NOMO-1 treated with dmso at 0.1 percent for 144 hours (cell line): ENCODE data around the gene INPP5B.

Experiments
- DNase-seq: peaks from one replicate; lab custom pipeline; 2025; ENCODE audit not compliant: unreplicated experiment; lab: John Stamatoyannopoulos, UW

The INPP5B gene

DNA sequence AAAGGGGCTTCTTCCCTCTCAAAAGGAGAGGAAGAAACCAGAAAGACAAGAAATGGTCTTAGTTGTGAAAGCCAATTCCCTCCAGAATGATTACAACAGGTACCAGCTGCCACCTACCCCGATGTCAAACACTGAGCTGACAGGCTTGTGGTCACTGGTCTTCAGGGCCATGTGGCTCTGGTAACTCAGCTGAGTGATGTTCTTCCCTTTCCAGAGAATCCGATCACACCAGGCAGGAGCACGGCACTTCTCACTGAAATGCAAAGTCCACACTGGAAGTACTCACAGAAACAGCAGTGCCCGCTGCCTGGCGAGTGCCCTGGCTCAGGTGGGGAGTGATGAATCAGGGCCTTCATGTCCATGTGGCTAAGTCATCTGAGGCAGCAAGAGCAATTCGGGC, 68.8 kb downstream of the INPP5B start:
- no peak for DNase-seq

DNA sequence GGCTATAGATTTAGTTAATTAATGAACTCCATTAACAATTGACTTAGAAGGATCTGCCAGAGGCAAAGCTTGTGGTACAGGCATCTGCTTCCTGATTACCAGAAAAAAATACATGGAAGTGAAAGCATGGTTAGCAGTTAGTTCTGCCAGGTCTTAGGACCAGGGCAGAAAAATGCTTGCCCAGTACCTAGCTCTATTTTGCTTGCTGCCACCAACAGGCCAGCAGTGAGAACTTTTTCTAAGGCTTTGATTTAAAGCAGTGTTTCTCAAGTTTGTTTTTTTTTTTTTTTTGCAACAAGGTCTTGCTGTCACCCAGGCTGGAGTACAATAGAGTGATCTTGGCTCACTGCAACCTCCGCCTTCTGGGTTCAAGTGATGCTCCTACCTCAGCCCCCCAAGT, 71.0 kb downstream of the INPP5B start:
- DNase-seq = no peak

DNA sequence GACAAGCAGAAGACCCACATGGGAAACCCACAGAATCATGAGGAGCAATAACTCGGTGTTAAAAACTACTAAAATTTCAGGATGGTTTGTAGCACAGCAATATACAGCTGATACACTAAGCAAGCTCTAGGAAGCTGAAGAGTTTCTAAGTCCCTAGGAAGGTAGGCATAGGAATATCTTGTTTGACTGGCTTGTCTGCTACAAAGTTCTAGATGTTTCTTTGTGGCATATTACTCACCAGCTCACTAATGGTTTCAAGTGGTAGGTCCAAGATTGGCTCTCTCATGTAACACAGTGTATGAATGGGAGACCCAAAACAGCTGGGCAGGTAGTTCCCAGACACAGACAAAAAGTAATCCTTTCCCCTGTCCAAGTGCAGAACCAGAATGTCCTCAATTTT, 74.2 kb downstream of the INPP5B start:
- DNase-seq = no peak

DNA sequence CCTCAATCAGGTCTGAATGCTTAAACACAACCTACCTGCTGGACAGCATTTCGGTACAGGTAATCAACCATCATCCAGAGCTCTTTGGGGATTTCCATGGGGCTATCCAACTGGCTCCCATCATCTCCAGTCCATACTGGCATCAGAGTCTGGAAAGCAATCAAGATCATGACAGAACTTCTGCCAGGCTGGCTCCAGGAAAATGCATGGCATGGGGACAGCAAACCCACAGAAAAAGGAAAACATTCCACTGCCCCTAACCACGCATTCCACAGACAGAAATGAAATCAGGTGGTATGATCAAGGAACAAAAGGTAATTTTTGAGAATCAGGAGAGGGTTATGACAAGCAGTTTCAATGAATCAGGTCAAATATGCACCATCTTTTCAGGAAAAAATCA, 78.4 kb downstream of the INPP5B start:
- DNase-seq = no peak

DNA sequence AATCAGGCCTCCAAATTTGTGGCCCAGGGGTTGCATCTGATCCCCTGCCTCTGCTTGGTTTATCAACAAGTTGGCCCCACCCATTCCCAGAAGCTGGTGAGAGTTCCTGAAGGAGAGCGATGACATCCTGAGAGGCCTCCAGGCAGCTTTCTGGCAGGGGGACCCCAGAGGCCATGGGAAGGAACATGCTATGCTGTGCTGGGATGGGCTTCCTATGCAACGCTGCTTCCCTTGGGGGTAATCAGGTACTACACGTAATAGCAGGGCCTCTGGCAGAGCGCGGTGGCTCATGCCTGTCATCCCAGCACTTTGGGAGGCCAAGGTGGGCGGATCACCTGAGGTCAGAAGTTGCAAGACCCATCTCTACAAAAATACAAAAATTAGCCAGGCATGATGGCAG, 79.1 kb downstream of the INPP5B start:
- no peak for DNase-seq

DNA sequence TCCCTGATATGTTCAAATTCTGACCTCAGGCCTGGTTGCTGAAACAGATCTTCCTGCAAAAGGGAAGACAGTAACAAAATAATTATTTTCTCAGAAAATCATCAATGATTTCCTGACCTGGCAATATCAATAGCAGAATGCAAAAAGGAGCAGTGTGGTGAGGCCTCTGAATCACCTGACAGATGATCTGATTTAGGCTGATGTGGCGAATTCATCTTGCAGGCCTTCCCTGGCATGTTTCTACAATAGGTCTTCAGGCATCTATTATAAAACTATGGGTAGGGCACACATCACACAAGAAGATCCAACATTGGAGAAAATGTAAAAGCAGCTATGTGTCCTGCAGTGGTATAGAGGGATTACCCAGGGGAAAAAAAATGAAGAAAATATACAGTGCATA, 80.4 kb downstream of the INPP5B start:
- no peak for DNase-seq

DNA sequence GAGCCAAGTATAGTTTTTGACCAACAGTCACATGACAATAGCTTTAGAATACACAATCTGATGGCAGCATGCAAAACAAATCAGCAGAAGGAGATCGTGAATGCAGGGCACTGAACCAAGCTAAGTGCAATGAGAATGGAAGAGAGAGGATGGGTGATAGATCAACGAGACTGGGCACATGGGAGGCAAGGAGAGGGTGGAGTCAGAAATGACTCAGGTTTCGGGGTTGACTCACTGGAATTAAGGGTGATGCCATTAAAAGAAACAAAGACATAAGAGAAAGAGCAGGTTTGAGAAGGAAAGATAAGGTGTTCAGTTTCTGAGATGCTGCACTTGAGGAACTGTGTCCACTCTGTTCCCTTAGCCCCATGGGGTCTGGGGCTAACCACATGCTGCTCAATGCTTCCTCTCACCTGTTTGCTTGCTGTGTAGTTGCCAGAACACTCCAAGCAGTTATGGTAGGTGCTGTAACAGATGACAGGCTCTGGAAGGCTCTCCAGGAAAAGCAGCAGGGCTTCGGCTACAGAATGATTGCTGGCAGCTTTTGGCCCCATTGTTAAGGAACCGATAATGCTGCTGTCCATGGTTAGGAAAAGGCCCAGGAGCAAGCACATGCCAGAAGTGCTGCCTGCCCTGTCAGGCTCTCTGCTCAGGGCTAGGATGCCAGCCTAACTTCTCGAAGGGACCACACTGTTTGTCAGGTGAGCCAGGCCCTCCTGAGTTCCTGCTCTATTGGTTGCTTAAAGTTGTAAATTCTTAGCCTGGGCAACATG, 81.3 kb downstream of the INPP5B start:
- no peak for DNase-seq

DNA sequence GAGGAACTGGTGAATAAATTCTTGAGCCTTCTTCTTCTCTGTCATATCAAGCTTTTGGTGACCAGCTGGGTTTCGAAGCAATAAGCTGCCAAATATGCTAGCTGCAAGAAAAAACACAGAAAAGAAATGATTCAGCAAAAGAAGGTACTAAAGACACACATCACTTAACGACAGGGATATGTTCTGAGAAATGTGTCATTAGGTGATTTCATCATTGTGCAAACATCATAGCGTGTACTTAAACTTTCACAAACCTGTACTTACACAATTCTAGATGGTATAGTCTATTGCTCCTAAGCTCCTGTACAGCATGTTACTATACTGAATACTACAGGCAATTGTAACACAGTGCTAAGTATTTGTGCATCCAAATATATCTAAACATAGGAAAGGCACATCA, 84.5 kb downstream of the INPP5B start:
- no peak for DNase-seq

DNA sequence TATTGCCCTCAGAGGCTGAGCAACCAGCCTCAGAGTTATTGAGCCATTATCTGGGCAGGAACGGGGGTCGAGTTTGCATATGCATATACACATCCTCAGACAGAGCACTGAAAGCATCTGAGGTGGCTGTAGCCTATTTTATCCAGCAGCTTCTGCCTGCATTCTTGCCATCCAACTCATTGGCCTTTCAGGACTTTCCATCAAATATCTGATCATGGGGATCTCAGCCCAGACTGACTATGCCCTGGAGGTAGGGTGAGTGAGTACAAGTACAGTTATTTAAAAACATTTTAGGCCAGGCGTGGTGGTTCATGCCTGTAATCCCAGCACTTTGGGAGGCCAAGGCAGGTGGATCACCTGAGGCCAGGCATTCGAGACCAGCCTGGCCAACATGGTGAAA, 85.7 kb downstream of the INPP5B start:
- no peak for DNase-seq

DNA sequence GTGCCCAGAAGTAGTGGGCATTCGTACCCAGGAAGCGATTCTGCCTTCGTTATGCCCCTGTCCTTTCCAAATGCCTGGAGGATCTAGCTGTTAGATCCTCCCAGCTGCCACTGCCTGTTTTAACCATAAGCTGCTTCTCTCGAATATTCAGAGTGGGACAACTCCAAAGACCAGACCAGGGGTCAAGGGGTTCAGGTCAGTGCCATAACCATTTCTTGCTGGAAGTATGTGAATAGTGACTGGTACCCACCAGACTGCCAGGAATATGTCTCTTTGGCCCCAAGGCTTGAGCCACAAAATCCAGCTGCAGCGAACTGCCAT, 86.5 kb downstream of the INPP5B start:
- no peak for DNase-seq

DNA sequence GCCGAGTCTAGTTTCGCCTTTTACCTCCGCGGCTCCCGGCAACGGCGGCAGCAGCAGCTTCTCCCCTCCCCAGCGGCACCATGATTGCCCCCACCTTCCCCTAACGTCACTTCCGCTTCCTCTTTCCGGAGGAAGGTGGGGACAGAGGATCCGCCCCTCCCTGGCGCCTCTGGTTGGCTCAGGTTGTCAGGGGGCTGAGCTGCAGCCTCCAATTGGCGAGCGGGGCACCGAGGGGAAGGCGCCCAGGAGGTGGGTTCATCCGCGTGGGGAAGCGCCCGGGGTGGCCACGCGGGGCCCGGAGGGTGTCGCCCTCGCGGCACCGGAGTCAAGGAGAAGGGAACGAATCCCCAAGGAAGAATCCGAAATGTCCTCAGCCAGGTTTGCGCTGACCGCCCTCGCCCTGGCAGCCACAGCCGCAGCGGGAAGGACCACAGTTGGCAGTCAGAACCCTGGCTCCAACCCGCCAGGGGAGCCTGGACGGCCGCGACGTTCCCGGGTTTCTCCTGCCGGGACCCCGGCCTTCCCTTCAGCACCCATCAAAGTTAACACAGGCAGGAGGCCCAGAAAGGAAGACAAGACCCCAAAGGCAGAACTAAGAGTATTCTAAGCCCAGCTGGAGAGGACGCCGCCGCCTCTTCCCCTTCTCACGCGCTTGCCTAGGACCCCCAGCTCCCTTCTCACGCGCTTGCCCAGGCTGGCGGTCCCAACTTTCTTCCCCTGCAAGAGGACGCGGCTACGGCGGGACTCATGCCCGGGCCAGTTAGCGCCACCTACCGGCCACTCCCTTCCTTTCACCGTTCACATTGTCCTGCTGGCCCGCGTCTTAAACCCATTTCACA, 87.1 kb downstream of the INPP5B start, which contains the start of gene MTF1:
Gene MTF1 (minus strand): TSS at position 86 of the 839 bp plus-strand sequence. CDS start 1,934 bp downstream, outside the sequence.
- DNase-seq = peak; percentile 95

DNA sequence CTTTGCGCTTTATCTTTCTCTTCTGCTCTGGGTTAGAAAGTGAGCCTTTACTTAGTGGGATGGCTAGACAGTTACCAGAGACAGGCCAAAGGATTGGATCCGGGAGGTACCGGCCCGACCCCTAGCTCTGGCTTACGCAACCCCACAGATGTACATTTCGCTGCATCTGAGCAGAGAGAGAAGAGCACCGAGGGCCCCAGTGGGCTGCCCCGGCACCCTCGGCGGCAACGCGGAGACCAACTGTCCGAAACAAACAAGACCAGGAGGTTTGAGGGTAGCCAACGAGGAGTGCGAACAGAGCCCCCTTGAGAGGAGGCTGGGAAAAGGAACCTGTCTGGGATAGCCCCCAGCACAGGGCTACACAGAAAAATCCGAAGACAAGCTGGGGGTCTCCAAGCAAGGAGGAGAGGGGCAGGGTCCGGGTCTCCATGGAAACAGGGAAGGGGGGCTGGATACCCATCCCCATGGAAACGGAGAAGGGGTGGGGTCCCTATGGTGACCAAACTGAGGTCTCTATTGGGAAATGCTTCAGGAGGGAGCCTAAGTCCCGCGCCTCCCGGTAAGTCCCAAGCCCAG, 87.8 kb downstream of the INPP5B start:
- no peak for DNase-seq

DNA sequence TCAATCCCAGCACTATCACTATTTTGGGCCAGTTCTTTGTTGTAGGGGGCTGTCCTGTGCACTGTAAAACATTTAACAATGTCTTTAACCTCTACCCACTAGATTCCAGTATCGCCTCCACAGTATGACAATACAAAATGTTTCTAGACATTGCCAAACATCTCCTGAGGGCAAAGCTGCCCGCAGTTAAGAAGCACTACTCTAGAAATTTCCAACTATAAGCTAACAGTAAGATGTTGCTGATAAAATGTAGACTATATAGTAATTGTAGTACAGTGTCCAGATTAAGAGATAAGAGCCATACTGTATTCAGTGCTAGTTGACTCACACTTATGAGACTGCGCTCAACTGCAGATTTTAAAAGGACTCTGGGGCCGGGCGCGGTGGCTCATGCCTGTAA, 92.4 kb downstream of the INPP5B start:
- no peak for DNase-seq

DNA sequence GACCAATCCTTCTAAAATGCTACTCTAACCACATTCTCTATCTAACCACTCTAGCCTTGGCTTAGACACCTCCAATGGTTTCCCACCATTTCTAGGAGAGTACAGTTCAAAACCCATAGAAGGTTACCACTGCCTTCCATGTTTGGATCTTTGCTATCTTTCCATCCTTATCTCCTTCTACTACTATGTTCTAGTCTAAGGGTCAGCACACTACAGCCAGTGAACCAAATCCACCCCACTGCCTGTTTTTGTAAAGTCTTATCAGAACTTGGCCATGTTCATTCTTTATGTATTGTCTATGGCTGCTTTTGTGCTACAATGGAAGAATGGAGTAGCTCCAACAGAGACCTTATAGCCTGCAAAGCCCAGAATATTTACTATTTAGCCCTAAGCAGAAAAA, 93.7 kb downstream of the INPP5B start:
- no peak for DNase-seq

DNA sequence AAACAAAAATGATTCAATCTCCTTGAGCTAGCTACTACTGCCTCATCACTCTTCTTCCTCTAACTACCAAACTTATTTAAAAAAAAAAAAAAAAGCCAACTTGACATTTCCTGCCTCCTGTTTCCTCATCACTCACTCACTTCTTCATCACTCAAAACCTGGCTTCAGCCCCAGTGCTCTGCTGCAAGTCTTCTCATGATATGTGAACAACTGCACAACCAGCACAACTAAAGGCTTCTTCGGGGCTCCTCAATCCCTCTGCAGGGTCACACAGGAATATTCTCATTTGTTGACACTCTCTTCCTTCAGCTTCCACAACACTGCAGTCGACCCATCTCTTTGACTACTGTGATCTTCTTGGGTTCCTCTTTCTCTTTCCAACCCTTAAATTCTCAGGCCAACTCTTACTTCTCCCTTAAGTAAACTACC, 95.1 kb downstream of the INPP5B start:
- DNase-seq = peak; percentile 66

DNA sequence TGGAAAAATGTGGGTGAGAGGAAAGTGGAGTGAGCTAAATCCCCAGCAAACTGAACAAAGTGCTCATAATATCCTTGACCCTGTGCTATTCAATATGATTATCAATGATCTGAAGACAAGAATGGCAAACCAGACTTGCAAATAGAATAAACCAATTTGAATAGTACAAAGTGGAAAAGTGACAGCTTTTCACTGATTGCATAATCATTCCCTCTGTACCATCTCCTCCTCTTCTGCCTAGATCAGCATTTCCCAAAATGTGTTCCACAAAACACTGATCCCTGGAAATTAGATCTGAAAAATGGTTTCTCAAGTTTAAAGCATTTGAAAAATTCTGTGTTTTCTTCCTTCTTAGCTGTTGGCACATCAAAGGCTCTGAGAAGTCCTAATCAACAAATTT, 95.6 kb downstream of the INPP5B start:
- DNase-seq = no peak

DNA sequence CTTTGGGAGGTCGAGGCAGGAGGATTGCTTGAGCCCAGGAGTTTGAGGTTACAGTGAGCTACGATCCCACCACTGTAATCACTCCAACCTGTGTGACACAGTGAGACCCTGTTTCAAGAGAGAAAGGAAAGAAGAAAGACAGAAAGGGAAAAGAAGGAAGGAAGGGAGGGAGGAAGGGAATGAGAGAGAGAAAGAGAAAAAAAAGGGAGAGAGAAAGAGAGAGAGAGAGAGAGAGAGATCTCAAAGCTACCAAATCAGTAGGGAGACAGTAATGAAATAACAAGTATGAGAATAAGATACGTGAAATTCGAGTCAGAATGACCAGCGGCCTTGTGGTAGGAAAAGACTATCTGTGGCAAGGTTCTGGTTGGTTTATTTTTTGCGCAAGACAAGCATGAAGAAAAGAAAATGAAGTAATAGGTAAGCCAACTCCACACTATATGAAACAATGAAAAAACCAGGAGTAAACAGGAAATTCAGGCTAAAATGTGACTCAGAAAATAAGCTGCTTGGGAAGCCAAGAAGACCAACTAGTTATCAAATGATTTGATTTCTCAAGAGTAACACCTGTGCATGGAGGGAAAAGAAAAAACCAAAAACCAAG, 96.4 kb downstream of the INPP5B start:
- no peak for DNase-seq

DNA sequence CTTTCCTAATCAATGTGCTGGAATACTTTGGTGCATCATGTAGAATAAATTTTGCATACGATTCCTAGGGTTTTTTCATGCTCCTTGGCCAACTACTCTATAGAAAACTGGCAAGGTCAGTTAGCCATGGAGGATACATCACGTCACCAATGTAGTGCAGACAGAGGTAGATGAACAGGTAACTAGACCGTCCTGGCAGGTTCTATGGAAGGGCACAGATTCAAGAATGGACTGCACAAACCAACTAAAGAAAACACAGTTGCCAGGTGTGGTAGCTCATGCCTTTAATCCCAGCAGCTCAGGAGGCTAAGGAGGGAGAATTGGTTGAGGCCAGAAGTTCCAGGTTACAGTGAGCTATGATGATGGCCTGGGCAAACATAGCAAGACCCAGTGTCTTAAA, 97.4 kb downstream of the INPP5B start:
- DNase-seq = no peak

DNA sequence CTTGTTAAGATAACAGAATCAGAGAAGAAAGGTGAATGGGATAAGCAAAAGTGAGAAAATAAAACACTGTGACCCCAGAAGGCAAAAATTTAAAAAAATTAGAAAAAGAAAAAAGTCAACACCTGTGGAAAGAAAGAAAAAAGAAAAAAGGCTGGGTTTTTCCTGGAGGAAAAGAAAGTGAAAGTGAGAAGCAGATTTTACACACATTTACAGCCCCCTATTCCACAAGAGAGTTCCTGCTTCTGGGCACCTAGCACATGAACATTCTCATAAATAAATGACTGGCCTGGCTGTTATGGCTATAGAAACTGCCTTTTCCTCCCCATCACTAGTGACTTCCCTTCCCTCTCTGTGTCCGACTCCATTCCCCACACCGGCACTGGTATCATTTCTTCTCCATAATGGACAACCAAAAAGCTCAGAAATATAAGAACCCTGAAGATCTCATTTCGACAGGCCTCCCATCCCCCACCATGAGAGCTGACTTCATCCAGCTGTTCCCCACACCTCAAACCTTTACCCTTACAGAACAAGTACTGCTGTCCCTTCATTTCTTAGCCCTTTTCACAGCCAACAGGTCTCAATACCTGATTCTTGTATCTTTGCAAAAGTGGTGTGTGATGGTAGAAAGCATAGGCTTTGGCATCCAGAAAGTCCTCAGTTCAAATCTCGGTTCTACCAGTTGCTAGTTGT, 100.1 kb downstream of the INPP5B start:
- DNase-seq = peak; percentile 15

DNA sequence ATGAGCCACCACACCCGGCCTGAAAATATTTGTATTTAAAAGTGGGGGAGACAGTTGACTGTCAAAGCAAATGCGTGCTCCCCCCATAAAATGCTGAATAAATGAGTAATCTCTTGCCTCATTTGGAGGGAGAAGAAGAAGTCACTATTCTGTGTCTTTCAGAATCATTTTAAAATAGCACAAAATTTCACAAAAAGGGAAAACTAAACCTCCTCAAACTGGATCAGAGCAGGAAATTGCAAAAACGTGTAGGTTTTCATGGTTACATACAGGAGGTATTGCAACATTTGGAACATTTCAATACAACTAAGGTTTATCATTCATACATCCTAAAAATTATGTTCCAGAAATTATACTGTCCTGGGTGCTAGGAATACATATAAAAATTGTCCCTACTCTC, 101.1 kb downstream of the INPP5B start:
- peak; percentile 52 for DNase-seq

DNA sequence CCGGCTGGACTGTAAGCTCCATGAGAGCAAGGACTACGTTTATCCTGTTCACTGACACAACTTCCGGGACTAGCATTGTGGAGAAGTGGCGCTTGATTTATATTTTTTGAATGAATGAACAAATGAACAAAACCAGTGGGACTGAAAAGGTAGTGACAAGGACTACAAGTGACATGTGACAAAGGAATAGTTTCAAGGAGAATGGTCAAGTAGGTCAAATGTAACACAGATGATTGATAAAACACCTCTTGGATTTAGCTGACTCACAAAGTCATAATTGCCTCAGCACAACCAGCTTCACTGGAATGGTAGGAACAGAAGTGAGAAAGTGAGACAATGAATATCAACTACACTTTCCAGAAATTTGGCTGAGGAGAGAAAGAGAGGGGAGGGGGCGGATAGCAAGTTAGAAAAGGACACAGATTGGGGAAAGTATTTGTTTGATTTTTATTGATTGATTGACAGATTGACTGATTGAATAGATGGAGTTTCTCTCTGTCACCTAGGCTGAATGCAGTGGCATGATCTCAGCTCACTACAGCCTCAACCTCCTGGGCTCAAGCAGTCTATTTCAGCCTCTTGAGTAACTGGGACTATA, 101.7 kb downstream of the INPP5B start:
- no peak for DNase-seq
